Upper lobe of left lung (tissue), 6 donors: Measurements from ENCODE around the gene OXNAD1. TPM values are rescaled to one million over a fixed set of nuclear protein-coding genes. Genes with fewer than 3 reads are reported as not detected.

Experiments used
- ATAC-seq, 2 donors: fragments of 200-7000 bp; cut with Tn5 transposase; one replicate each; pipeline ENCODE4 v1.9.1; 2022; ENCODE audit warnings: mild to moderate bottlenecking in 2 of 2, moderate library complexity in 2 of 2; ENCODE audit not compliant: low FRiP score in 2 of 2
- DNase-seq, 2 donors: peaks; one replicate each; pipeline ENCODE4 v3.0.0-alpha.2; 2019 to 2020
- H3K27ac ChIP-seq, 4 donors: fragments of 200-600 bp; sonication (generic); one replicate each; pipeline ENCODE4 v1.5.1; 2016 to 2019
- H3K27me3 ChIP-seq, 4 donors: fragments of 200-600 bp; sonication (generic); one replicate each; pipeline ENCODE4 v1.5.1; 2017 to 2019
- H3K36me3 ChIP-seq, 4 donors: fragments of 200-600 bp; sonication (generic); one replicate each; pipeline ENCODE4 v1.5.1; 2016 to 2019
- H3K4me1 ChIP-seq, 4 donors: fragments of 200-600 bp; sonication (generic); one replicate each; pipeline ENCODE4 v1.5.1; 2018 to 2019
- H3K4me3 ChIP-seq, 4 donors: fragments of 200-600 bp; sonication (generic); one replicate each; pipeline ENCODE4 v1.5.1; 2017 to 2019; ENCODE audit warnings: mild to moderate bottlenecking in 2 of 4, moderate library complexity in 1 of 4
- H3K9me3 ChIP-seq, 4 donors: fragments of 200-600 bp; sonication (generic); one replicate each; pipeline ENCODE4 v1.5.1; 2018 to 2019
- EP300 ChIP-seq, 4 donors: sonication (generic); formaldehyde crosslinking; IDR thresholded peaks; one replicate each; pipeline ENCODE4 v1.5.1; 2017; ENCODE audit warnings: antibody characterized with exemption in 4 of 4, control low read depth in 2 of 4
- POLR2A ChIP-seq, 4 donors: fragments of 450-650 bp; IDR thresholded peaks; one replicate each; pipeline ENCODE4 v1.5.1; 2016 to 2017; ENCODE audit warnings: antibody characterized with exemption in 4 of 4, mild to moderate bottlenecking in 2 of 4
- POLR2AphosphoS5 ChIP-seq, 2 donors: sonication (generic); formaldehyde crosslinking; IDR thresholded peaks; one replicate each; pipeline ENCODE4 v1.5.1; 2017; ENCODE audit warnings: antibody characterized with exemption in 2 of 2
- WGBS, 2 donors: methylation state at CpG; one replicate each; pipeline ENCODE4 v1.1.5; 2017 to 2018; 5-methylcytosine and 5-hydroxymethylcytosine counted together
- total RNA-seq, 6 donors: library from RNA; depleted of rRNA in 4 of 6; stranded (reverse); fragments of >200 nt in 4 of 6; gene quantifications; one replicate each; pipeline versions ENCODE4 v1.1.0 to v1.2.1, GENCODE V29; 2016 to 2021
- TF ChIP-seq, protein P1 (sequence below), 6 experiments: fragments of 450-650 bp in 4 of 6; fragments of 200-600 bp in 2 of 6; sonication (generic) in 2 of 6; IDR thresholded peaks; one replicate each; pipeline ENCODE4 v1.5.1; 2016 to 2019; ENCODE audit warnings: antibody characterized with exemption in 6 of 6
- donor health status: DM: no; HTN: no; CAD: no; lungs with moderate emphysema.
- donor health status: DM: no; HTN: yes; CAD: no; lungs with severe emphysema.

The OXNAD1 gene
- total RNA-seq, 6 donors from 2014 or later = 7.2 to 20.9 (median 11.0) TPM

DNA sequence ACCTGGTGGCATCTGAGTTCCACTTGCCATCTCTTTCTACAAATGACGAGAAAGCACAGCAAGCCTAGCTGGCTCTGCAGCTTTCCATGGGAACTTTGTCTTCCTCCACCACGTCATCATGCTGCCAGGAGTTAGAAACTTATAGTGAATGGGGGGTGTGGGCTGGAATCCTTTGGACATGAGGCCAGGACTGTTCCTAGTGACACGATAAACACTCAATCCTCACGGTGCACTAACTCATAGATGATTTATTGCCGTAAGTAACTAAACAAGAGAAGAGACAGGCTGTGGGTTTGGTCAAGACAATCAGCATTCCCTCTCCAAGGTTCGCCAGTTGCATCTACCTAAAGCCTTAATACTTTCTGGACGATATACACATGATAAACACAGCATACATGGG lies 50.6 kb downstream of the OXNAD1 start:
- WGBS, 2 donors = 82 to 84% methylated on average over 7 of the region's 7 CpGs
- H3K4me1 ChIP-seq = peaks cover 0 to 24% (median 10%) of the 10 kb centered on the region in 4 donors
- H3K36me3 ChIP-seq = peaks cover 4 to 71% (median 10%) of the 10 kb centered on the region in 4 donors
- ATAC-seq = no peak
- no peaks in the 10 kb centered on the region for H3K27me3 ChIP-seq
- no peak overlapping the region for H3K4me3 ChIP-seq
- no peak for DNase-seq
- TF ChIP-seq POLR2A (IDR thresholded peaks at IDR 0.05) (no peak), EP300 (IDR thresholded peaks at IDR 0.05) (no peak), POLR2AphosphoS5 (IDR thresholded peaks at IDR 0.05) (no peak)
- TF ChIP-seq, protein P1, sequence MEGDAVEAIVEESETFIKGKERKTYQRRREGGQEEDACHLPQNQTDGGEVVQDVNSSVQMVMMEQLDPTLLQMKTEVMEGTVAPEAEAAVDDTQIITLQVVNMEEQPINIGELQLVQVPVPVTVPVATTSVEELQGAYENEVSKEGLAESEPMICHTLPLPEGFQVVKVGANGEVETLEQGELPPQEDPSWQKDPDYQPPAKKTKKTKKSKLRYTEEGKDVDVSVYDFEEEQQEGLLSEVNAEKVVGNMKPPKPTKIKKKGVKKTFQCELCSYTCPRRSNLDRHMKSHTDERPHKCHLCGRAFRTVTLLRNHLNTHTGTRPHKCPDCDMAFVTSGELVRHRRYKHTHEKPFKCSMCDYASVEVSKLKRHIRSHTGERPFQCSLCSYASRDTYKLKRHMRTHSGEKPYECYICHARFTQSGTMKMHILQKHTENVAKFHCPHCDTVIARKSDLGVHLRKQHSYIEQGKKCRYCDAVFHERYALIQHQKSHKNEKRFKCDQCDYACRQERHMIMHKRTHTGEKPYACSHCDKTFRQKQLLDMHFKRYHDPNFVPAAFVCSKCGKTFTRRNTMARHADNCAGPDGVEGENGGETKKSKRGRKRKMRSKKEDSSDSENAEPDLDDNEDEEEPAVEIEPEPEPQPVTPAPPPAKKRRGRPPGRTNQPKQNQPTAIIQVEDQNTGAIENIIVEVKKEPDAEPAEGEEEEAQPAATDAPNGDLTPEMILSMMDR (IDR thresholded peaks at IDR 0.05) = no peak
- H3K9me3 ChIP-seq = no peaks in the 10 kb centered on the region
- H3K27ac ChIP-seq = no peak overlapping the region

DNA sequence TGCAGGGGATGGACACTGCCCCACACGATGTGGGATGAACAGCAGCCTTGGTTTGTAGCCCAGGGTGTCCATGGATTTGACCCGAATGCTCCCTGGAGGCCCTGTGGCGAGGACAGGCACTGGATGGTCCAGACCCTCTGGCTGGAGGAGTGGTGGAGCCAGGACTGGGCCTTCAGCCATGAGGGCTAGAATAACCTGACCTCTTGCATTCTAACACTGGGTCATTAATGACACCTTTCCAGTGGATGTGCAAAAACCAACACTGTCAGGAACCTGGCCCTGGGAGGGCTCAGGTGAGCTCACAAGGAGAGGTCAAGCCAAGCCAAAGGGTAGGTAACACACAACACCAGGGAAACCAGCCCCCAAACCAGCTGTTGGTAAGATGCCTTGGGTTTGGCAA lies 51.4 kb downstream of the OXNAD1 start:
- peaks cover 4 to 79% (median 11%) of the 10 kb centered on the region in 4 donors for H3K36me3 ChIP-seq
- WGBS, 2 donors = 61 to 96% methylated on average over 3 of the region's 3 CpGs

DNA sequence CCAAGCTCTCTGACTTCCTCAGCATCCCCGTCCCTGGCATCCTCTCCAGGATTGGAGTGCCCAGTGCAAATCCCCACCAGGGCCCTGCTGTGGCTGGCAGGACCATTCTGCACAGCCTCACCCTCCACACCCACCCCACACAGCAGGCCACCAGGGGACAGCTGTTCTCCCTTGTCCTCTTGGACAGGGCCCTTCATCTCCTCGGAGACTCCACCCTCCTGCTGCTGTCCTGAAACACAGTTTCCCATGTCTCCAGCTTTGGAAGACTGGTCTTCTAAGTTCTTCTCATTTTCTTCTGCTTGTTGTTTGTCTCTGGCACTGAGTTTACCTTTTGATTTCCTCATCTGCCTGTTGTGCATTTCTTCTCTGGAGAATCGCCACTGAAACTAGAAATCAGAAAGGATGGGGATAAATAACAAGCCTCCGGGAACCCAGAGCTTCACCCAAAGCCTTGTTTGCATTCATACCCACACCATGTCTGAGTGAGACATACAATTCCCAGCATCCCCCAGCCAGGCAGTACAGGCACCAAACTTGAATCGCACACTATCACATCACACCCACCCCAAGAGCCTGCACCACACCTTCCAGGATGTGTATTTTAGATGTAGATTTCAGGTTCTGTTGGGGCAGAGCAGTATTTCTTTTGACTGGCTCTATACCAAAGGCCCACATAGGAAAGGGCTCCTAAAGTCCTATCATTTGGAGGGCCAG lies 52.0 kb downstream of the OXNAD1 start:
- DNase-seq (no peak), ATAC-seq (no peak)
- Histone ChIP-seq H3K9me3 (no peaks in the 10 kb centered on the region), H3K27ac (peak overlapping the region in 1 of 4 donors; percentile 21), H3K4me1 (peaks cover 0 to 17% (median 9%) of the 10 kb centered on the region in 4 donors), H3K4me3 (no peak overlapping the region), H3K36me3 (peaks cover 4 to 83% (median 15%) of the 10 kb centered on the region in 4 donors), H3K27me3 (no peaks in the 10 kb centered on the region)
- 85 to 88% methylated on average over 5 of the region's 5 CpGs for WGBS, 2 donors
- TF ChIP-seq POLR2A (IDR thresholded peaks at IDR 0.05) = no peak
- TF ChIP-seq, protein P1 (IDR thresholded peaks at IDR 0.05) = no peak
- no peak for TF ChIP-seq POLR2AphosphoS5 (IDR thresholded peaks at IDR 0.05)
- no peak for TF ChIP-seq EP300 (IDR thresholded peaks at IDR 0.05)

More for the DNA sequence above, 51.4 kb downstream of the OXNAD1 start:
- TF ChIP-seq POLR2A (IDR thresholded peaks at IDR 0.05) (no peak), EP300 (IDR thresholded peaks at IDR 0.05) (no peak), POLR2AphosphoS5 (IDR thresholded peaks at IDR 0.05) (no peak)
- TF ChIP-seq, protein P1 (IDR thresholded peaks at IDR 0.05) = no peak
- ATAC-seq (no peak), DNase-seq (no peak)
- H3K27me3 ChIP-seq = no peaks in the 10 kb centered on the region
- H3K27ac ChIP-seq = peak overlapping the region in 1 of 4 donors; percentile 34
- H3K9me3 ChIP-seq = no peaks in the 10 kb centered on the region
- no peak overlapping the region for H3K4me3 ChIP-seq
- peaks cover 0 to 23% (median 10%) of the 10 kb centered on the region in 4 donors for H3K4me1 ChIP-seq

DNA sequence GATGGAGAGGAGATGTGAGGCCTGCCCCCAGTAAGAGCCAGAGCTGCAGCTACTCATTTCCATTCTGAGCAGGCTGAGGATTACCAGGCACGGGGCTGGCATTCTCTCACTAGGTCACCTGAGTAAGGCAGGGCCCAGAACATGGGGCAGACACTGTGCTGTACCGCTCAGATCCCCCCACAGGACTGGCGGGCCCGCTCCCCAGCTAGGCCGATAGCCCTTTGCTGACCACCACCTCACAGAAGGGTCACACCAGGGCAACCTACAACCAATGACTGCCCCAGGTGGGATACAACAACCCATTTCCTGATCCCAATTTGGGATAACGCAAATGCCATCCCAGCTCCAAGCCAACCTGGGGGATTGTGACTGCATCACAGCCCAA lies 52.5 kb downstream of the OXNAD1 start:
- H3K27ac ChIP-seq = peak overlapping the region in 1 of 4 donors; percentile 21
- DNase-seq (no peak), ATAC-seq (peak in 1 of 2 donors; percentile 38)
- peaks cover 4 to 83% (median 21%) of the 10 kb centered on the region in 4 donors for H3K36me3 ChIP-seq
- TF ChIP-seq POLR2AphosphoS5 (IDR thresholded peaks at IDR 0.05) (no peak), POLR2A (IDR thresholded peaks at IDR 0.05) (no peak), EP300 (IDR thresholded peaks at IDR 0.05) (no peak)
- TF ChIP-seq, protein P1 (IDR thresholded peaks at IDR 0.05) = no peak
- WGBS, 2 donors = 96% methylated on average over 6 of the region's 6 CpGs; no CpG with 5 or more reads in 1 of the 2 donors
- H3K4me3 ChIP-seq = no peak overlapping the region
- no peaks in the 10 kb centered on the region for H3K9me3 ChIP-seq
- H3K27me3 ChIP-seq = no peaks in the 10 kb centered on the region
- H3K4me1 ChIP-seq = peaks cover 0 to 12% (median 8%) of the 10 kb centered on the region in 4 donors
